ENCODE results near the gene UCK1. TPM values are rescaled to one million over a fixed set of nuclear protein-coding genes. Genes with fewer than 3 reads are reported as not detected.

UCK1 gene
- polyA plus RNA-seq, 3 donors = 15.9 to 19.9 (median 16.3) TPM

DNA sequence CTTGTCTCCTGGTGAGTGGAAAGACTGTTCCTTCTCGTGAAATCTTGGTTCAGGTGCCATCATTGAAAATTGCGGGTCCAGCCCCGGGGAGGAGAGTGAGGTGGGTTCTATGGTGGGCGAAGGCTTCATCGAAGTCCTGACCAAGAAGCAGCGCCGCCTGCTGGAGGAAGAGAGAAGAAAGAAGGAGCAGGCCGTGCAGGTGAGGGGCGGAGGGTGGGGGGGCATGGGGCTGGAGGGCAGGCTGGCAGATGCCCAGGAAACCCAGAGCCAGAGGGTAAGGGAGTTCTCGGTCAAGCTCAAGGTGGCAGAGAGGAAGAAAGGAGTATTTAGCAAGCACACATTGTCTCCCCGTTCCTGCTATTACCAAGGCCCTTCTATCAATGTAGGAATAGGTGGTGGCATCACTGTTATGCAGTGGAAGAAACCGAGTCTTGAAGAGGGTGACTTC is 52.6 kb downstream of the UCK1 start:
- Mint-ChIP-seq H3K27me3 (ENCODE audit: low read depth in 3 of 3) (peaks cover 0 to 1% (median 0%) of the 10 kb centered on the region in 3 donors), H3K27ac (peak overlapping the region in 2 of 7 donors; percentile 25 to 57), H3K4me3 (no peak overlapping the region), H3K9me3 (no peaks in the 10 kb centered on the region), H3K4me1 (no peaks in the 10 kb centered on the region), H3K36me3 (peaks cover 88 to 100% of the 10 kb centered on the region in 2 donors)
- peak in 2 of 3 donors; percentile 3 to 17 for DNase-seq
- Histone ChIP-seq H2AFZ (ENCODE audit: insufficient read depth, low read depth, low read length, poor library complexity, severe bottlenecking) (no peak overlapping the region), H3K36me3 (replicated peaks in 1 of 2; ENCODE audit: control insufficient read depth in 1 of 2, insufficient read depth in 2 of 2, low read length in 2 of 2) (peaks cover 93 to 98% of the 10 kb centered on the region in 2 donors), H3K9me3 (replicated peaks in 1 of 2; ENCODE audit: control insufficient read depth in 1 of 2, insufficient read depth in 1 of 2, low read length in 2 of 2) (no peaks in the 10 kb centered on the region), H3K27me3 (ENCODE audit: control insufficient read depth in 2 of 2, insufficient read depth in 2 of 2, low read length in 2 of 2) (no peaks in the 10 kb centered on the region), H3K4me2 (replicated peaks; ENCODE audit: extremely low read depth, low read length, poor library complexity, severe bottlenecking) (no peak overlapping the region), H3K4me3 (replicated peaks in 1 of 3; ENCODE audit: low read depth in 2 of 3, low read length in 3 of 3) (no peak overlapping the region), H4K20me1 (ENCODE audit: insufficient read depth, low read length) (peaks cover 80% of the 10 kb centered on the region), H3K4me1 (ENCODE audit: control insufficient read depth in 1 of 2, insufficient read depth in 2 of 2, low read length in 2 of 2) (no peaks in the 10 kb centered on the region), H3K9ac (ENCODE audit: insufficient read depth, low read length, poor library complexity, severe bottlenecking) (no peak overlapping the region), H3K79me2 (ENCODE audit: insufficient read depth, low read length) (no peaks in the 10 kb centered on the region), H3K27ac (ENCODE audit: low read depth in 1 of 2, low read length in 2 of 2) (no peak overlapping the region)
- TF ChIP-seq, protein P1, sequence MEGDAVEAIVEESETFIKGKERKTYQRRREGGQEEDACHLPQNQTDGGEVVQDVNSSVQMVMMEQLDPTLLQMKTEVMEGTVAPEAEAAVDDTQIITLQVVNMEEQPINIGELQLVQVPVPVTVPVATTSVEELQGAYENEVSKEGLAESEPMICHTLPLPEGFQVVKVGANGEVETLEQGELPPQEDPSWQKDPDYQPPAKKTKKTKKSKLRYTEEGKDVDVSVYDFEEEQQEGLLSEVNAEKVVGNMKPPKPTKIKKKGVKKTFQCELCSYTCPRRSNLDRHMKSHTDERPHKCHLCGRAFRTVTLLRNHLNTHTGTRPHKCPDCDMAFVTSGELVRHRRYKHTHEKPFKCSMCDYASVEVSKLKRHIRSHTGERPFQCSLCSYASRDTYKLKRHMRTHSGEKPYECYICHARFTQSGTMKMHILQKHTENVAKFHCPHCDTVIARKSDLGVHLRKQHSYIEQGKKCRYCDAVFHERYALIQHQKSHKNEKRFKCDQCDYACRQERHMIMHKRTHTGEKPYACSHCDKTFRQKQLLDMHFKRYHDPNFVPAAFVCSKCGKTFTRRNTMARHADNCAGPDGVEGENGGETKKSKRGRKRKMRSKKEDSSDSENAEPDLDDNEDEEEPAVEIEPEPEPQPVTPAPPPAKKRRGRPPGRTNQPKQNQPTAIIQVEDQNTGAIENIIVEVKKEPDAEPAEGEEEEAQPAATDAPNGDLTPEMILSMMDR (IDR thresholded peaks at IDR 0.05) = peak; percentile 56
- WGBS (ENCODE audit: insufficient coverage) = 81% methylated on average over 3 of the region's 12 CpGs
- intact Hi-C loops (cut with micrococcal nuclease) = loop anchor here in 1 of 2 donors (5.0 kb wide), 1 partner anchor 131 kb away; no protein-coding TSS in a partner anchor

- Histone ChIP-seq H3K27me3 (ENCODE audit: control insufficient read depth in 2 of 2, insufficient read depth in 2 of 2, low read length in 2 of 2) (no peaks in the 10 kb centered on the region), H3K4me2 (replicated peaks; ENCODE audit: extremely low read depth, low read length, poor library complexity, severe bottlenecking) (no peak overlapping the region), H3K9me3 (replicated peaks in 1 of 2; ENCODE audit: control insufficient read depth in 1 of 2, insufficient read depth in 1 of 2, low read length in 2 of 2) (no peaks in the 10 kb centered on the region), H3K9ac (ENCODE audit: insufficient read depth, low read length, poor library complexity, severe bottlenecking) (no peak overlapping the region), H3K27ac (ENCODE audit: low read depth in 1 of 2, low read length in 2 of 2) (peak overlapping the region in 1 of 2 donors; percentile 14), H3K4me1 (ENCODE audit: control insufficient read depth in 1 of 2, insufficient read depth in 2 of 2, low read length in 2 of 2) (no peaks in the 10 kb centered on the region), H3K4me3 (replicated peaks in 1 of 3; ENCODE audit: low read depth in 2 of 3, low read length in 3 of 3) (no peak overlapping the region), H3K79me2 (ENCODE audit: insufficient read depth, low read length) (peaks cover 3% of the 10 kb centered on the region), H3K36me3 (replicated peaks in 1 of 2; ENCODE audit: control insufficient read depth in 1 of 2, insufficient read depth in 2 of 2, low read length in 2 of 2) (peaks cover 93 to 98% of the 10 kb centered on the region in 2 donors), H4K20me1 (ENCODE audit: insufficient read depth, low read length) (peaks cover 80% of the 10 kb centered on the region), H2AFZ (ENCODE audit: insufficient read depth, low read depth, low read length, poor library complexity, severe bottlenecking) (no peak overlapping the region)
- Mint-ChIP-seq H3K27me3 (ENCODE audit: low read depth in 3 of 3) (peaks cover 0 to 1% (median 0%) of the 10 kb centered on the region in 3 donors), H3K36me3 (peaks cover 88 to 100% of the 10 kb centered on the region in 2 donors), H3K4me1 (no peaks in the 10 kb centered on the region), H3K4me3 (no peak overlapping the region), H3K27ac (peak overlapping the region in 4 of 7 donors; percentile 57 to 79 (median 67)), H3K9me3 (no peaks in the 10 kb centered on the region)
- no peak for DNase-seq
- intact Hi-C loops (cut with micrococcal nuclease) = loop anchor here in 1 of 2 donors (5.0 kb wide), 1 partner anchor 131 kb away; no protein-coding TSS in a partner anchor
- WGBS (ENCODE audit: insufficient coverage) = 90% methylated on average over 13 of the region's 19 CpGs
- TF ChIP-seq, protein P1 (IDR thresholded peaks at IDR 0.05) = no peak
Observed at GRCh38 chr9:131477816-131478419, 53.1 kb downstream of the UCK1 start.

All from CD14-positive monocyte (primary cell).